Islet precursor cell (in vitro differentiated cells): ENCODE results near the gene GGN.
A peak's percentile ranks its signal among the peaks of the same experiment; 100 is the strongest.
"Not testable (repeated sequence)": the region's sequence is repeated elsewhere in the genome, so short reads cannot be mapped to it uniquely, and the experiment has no call there.

Source experiments
- DNase-seq: peaks from one replicate; pipeline ENCODE4 v3.0.0-alpha.2; 2018

Gene GGN

DNA sequence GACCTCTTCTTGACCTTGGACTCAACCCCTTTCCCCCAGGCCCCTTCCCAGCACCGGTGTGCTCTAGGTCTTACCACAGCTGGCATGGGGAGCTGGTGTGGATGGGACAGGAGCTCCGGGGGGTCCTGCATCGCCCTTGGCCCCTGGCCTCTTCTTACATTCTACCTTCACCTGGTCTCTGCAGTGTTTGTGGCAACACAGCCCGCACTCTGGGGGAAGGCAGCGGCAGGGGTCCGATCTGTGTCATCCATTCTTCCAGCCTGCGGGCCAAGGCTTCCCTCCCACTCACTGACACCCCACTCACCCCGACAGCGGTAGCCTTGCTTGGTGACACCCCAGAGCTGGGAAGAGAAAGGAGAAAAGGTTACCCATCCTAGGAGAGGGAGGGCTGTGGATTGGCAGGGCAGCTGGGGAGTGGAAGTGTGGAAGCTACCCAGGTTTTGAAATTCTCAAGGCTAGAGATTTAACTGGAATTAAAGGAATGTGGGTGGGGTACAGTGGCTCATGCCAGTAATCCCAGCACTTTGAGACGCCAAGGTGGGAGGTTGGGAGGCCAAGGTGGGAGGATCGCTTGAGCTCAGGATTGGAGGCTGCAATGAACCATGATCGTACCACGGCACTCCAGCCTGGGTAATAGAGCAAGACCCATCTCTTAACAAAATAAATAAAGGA is 23.3 kb upstream of the GGN start:
- no peak for DNase-seq

DNA sequence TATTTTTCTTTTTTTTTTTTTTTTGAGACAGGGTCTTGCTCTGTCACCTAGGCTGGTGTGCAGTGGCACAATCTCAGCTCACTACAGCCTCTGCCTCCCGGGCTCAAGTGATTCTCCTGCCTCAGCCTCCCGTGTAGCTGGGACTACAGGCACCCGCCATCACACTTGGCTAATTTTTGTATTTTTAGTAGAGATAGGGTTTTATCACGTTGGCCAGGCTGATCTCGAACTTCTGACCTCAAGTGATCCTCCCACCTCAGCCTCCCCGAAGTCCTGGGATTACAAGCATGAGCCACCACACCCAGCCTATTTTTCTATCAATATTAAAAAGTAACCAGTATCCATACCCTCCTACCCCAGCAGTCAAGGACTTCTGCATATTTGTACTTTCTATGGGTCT is 22.6 kb upstream of the GGN start:
- DNase-seq, result not testable (repeated sequence)

DNA sequence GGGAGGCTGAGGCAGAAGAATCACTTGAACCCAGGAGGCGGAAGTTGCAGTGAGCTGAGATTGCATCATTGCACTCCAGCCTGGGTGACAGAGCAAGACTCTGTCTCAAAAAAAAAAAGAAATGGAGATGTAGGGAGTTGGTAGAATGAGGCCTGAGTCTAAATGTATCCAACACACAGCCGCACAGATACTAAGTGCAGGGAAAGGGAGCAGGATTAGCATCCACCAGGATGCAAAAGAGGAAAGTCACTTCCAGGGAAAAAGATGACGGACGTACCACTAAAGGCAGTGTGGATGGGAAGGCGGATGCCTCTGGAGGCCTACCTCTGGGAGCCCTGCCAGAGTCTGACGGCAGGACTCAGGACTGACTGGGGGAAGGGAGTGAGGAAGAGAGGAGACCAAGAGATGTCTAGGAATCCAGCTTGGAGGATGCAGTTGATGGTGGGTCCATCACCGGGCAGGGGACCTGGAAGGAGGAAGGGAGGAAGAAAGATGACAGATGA is 21.8 kb upstream of the GGN start:
- no peak for DNase-seq

DNA sequence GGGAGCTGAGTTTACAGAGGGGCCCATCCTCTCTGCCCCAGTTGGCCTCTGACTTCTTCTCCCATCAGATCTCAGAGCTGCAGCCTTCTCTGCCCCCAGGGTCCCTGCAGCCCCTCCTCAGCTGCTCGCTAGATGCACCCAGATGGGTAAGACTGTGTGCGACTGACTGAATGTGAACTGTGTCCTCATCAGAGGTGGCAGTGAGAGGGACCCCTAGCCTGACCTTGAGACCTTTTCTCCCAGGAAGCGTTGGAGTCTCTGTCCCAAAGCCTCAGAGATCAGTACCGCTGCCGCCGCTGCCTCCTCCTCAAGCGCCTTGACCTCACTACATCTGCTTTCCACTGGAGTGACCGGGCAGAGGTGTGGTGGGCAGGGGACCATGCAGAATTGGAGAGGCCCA is 17.4 kb upstream of the GGN start:
- no peak for DNase-seq

DNA sequence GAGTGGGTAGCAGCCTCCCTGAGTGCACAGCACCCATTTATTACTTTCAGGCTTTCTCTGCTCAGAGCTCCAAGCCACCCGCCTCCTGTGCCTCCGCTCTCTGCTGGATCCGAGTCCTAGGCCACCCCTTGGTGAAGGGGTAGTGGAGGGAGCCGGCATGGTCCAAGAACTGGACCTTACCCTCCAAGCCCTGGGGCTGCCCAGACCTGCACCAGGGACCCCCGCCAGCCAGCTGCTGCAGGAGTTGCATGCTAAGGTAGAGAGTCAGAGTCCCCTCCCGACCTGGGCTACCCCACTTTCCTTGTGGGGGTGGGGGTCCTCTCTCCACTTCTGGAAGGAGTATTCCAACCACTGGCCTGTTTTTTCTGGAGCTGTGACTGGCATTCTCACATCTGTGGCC is 17.0 kb upstream of the GGN start:
- no peak for DNase-seq

DNA sequence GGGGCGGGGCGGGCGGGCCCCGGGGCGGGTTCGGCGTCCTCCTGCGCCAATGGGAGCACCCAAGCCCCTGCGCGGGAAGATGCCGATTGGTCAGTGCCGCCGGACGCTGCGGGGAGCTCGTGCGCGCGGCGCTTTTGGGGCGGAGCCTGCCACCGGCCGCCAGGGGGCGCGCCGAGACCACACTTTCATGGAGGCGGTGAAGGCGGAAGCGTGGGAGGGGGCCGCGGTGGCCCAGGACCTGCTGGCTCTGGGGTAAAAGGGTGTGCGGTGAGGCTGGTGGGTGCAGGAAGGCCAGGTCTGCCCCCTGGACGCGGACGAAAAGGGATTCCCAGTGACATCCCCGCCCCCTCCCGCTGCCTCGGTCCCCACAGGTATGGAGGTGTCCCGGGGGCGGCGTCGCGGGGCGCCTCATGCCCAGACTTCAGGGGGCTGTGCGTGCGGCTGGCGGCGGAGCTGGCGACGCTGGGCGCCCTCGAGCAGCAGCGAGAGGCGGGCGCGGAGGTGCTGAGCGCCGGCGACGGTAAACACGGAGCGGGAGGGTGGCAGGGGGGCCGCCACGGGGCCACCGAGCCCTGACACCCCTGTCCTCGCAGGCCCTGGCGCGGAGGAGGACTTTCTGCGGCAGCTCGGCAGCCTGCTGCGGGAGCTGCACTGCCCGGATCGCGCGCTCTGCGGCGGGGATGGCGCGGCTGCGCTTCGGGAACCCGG is 15.3 kb upstream of the GGN start, which contains the start of gene FAM98C:
Gene FAM98C (plus strand): TSS at position 127 of the 708 bp plus-strand sequence. CDS start 61 bp downstream, at position 188.
- DNase-seq, result peak; percentile 99

DNA sequence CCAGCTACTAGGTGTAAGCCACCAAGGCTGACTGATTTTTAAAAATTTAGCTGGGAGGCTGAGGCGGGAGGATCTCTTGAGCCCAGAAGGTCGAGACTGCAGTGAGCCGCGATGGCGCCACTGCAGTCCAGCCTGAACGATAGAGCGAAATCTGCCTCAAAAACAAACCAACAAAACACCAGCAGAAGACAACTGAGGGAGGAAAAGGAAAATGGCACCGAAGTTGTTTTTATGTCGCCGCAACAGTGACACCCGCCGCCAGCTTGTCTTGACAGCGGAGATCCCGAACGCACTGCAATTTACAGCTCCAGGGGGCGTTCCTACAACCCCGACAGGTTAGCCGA is 14.8 kb upstream of the GGN start:
- no peak for DNase-seq

DNA sequence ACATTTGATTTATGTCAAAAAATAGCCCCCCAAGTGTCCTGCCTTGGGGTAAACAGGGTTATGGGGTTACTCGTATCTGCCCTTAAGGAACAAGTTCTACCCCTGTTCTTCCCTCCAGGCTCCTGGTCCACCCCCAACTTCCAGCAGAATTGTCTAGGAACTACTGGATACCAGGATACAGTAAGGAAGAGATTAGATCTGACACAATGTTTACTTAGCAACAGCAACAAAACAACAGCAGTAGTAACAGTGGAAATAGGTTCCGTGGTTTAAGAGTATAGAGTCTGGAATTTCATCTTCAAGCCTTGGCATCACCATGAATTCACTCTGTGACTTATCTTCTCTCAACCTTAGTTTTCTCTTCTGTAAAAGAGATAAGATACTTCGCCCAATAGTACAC is 13.3 kb upstream of the GGN start:
- peak; percentile 50 for DNase-seq

DNA sequence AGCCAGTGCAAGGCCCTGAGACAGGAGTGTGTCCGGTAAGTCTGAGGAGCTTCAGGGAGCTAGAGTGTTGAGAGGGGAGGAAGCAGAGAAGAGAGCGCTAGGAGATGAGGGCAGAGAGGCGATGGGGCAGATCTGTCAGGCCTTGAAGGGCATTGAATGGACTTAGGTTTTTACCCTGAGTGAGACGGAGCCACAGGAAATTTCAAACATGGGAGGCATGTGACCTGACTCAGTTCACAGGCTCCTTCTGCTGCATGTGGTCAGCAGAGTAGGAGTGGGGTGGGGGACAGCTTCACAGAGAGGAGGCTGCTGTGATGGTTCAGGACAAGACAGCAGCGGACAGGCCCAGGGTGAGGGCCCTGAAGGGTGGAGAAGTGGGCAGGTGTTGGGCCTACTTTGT is 12.5 kb upstream of the GGN start:
- DNase-seq, result no peak

DNA sequence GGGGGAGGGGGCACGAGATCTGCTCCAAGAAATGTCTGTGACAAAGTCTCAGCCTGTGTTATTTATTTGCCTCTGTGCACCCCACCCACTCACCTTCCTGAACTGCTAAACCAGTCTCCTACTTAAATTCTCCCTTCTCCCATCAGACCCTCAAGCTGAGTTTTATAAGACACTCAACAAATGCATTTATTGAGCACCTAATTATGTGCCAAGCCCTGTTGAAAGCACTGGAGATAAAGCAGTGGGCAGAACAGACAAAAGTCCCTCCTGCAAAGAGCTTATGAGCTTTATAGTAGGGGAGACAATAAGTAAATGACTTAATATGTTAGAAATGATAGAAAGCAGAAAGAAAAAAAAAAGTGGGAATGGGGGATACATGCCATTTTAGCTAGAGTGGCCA is 11.7 kb upstream of the GGN start:
- DNase-seq, result no peak

DNA sequence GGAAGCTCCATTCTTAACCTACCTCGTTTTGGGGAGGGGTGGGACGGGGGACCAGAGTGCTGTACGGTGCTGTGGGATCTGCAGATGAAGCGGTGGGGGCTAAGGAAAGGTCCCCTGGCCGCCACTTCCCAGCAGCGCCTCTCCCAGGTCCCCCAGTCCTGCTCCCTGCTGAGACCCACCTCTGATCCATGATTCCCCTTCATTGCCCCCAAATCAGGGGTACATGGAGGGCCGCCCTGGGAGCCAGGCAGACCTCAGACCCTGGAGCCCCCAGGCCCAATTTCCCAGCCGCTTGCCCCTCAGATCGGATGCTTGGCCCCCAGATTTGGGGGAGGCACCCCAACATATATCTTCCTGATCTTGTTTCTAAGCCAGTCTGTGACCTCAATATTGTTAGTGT is 11.2 kb upstream of the GGN start:
- DNase-seq, result no peak

DNA sequence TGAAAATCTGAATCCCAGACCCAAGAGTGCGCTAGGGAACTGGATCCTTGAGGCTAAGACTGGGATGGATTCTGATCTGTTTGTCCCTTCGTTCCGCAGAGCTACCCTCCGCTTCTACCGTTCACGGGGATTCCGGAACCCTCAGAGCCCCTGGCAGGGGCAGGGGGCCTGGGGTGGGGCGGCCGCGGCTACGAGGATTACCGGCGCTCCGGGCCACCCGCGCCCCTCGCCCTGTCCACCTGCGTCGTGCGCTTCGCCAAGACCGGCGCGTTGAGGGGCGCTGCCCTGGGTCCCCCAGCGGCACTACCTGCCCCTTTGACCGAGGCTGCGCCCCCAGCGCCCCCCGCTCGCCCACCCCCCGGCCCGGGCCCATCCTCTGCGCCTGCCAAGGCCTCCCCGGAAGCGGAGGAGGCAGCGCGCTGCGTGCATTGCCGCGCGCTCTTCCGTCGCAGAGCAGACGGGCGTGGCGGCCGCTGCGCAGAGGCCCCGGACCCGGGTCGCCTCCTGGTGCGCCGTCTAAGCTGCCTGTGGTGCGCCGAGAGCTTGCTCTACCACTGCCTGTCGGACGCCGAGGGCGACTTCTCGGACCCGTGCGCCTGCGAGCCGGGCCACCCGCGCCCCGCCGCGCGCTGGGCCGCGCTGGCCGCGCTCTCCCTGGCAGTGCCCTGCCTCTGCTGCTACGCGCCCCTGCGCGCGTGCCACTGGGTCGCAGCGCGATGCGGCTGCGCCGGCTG is 7.7 kb upstream of the GGN start:
- no peak for DNase-seq

DNA sequence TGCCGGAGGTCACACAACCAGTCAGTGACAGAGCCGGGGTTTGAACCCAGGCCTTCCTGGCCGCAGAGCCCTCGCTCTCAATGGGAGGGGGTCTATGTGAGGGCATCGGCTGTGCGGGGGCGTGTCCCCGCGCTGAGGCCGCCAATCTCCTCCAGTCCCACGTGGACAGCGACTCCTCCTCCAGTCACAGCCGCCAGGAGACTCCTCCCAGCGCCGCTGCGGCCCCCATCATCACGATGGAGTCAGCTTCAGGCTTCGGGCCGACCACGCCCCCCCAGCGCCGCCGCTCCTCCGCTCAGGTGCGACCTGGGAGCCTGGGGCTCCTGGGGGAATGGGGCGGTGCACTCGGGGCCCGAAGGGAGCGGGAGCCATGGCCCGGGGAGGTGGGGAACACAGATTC is 6.7 kb upstream of the GGN start:
- peak; percentile 88 for DNase-seq

DNA sequence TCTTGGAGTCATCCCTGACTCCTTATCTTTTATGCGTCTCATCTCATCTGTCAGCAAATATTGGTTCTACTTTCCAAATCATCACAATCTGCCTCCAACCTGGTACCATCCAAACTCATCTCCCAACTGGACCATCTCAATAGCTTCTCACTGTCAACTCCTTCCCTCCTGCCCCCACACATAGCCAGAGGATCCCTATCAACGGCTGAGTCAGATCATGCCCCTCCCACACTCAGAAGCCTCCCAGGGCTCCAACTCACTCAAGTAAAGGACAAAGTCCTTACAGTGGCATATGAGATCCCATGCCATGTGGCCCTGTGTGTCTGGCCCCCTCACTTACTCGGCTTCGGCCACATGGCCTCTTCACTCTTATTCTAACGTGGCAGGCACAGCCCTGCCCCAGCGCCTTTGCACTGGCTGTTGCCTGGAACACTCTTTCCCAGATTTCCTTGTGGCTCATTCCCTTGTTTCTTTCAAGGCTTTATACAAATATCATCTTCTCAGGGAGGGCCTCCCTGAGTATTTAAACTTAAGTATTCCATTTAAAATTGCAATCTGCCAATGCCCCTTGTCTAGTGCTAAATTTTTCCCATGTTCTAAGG is 5.0 kb upstream of the GGN start:
- DNase-seq, result no peak

DNA sequence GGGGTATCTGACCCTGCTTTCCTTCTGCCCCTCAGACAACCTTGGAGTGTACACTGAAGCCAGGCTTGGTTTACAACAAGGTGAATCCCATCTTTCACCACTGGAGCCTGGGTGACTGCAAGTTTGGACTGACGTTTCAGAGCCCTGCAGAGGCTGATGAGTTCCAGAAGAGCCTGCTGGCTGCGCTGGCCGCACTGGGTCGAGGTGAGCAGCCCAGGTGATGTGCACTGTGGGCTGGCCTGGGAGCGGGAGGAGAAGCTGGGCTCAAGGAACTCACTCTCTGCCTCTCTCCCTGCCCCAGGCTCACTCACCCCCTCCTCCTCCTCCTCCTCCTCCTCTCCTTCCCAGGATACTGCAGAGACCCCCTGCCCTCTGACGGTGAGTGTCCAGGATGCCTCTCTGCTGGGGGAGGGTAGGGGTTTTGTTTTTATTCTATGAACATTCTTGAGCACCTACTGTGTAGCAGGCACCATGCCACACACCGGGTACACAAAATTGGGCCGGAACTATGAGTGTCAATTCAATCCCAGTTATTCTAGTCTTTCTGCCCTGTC is 4.2 kb upstream of the GGN start:
- no peak for DNase-seq

DNA sequence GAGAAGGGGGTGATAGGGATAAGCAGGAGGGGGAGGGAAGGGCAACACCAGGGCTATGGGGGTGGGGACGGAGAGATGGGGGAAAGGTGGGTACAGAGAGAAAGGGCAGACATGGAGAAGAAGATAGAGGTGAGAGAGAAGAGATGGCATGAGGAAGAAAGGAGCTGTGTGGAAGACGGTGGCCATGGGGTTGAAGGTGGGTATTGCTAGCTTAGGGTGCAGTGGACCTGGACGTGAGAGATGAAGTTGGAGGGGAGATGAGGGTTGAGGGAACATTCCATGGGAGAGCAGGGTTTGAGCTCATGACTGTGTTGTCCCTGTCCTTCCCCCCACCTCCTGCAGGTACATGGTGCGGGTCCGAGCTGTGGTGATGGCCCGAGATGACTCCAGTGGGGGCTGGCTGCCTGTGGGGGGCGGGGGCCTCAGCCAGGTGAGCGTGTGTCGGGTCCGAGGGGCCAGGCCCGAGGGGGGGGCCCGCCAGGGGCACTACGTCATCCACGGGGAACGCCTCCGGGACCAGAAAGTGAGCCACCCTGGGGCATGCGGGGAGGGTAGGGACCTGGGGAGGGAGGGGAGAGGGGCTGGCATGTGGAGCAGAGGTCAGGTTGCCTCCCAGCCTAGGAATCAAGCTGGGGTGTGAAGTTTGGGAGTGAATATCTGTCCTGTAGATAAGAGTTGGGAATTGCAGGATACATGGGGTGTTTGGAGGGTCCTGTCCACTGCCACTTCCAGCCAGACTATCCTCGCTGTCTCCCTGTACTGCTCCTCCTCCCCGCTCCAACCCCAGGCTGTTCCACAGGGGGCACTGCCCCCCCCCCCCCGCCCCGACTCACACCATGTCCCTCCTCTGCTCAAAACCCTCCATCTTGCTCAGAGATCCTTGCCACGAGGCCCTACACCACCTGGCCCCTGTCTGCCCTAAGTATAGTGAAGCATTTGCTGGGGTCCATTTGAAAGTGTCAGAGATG is 2.4 kb upstream of the GGN start:
- no peak for DNase-seq

DNA sequence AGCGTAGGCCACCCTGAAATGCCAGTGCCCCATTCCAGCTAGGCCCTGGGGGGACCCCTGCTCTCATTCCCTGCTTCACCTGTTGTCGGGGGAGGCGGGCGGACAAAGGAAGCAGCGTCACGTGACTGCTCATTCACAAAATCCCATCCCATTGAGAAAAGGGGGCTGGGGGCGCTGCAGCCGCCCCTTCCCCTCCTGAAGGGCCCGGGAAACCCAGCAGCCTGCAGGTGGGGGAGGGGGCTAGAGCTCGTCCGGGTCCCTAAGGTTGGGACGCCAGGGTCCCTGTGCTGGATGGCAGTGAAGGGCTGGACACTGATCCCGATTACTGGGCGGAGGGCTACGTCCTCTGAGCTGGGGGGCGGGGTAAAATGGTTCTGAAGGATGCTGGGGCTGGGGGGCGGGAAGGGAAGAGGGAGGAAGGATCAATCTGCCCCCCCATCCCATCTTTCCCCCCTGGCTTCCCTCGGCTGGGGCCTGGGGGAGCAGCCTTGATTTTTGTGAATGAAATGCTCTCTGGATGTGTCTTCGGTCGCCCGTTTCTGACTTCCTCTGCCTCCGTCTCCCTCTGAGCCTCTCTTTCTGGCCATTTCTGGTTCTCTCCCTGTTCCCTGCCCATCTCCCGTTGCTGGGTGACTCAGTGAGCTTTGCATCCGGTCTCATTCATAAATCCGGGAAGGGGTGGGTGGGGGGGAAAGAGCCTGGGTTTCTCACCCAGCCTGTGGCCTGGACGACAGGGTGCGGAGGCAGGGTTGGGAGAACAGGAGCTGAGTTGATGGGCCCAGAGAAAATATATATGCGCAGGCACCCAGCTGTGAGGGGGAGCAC is 1.5 kb upstream of the GGN start:
- peak; percentile 77 for DNase-seq

DNA sequence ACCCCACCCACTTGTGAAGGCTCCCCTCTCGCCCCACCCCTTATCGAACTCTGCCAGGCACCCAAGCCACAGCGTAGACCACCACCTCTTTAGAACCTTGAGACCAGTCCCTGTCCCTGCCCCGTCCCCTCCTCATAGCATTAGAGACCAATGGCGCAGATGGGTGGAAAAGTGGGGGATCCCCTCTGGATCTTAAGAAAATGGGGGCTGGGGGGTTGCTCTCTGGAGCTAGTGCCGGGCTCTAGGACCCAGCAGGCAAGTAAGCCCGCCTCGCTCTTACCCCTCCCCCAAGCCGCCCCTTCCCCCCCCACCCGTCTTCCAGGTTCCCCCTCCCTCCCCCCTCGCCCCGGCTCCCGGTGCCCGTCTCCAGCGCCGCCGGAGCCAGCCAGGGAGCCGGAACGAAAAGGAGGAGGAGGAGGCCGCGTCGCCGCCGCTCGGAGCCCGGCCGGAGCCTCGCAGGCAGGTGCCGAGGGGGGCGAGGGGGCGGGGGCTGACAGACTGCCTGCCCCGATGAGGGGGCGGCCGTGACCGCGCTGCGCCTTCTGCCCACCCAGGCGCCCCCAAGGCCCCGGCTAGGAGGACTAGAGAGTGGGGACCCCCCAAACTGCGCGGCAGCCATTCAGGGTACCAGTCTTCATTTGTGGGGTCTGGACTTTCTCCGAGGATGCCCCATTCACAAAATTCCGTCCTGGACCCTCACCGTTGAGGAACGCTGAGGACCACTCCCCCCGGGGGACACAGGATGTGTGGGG is 691 bp upstream of the GGN start, which contains the start of gene SPRED3:
Gene SPRED3 (plus strand): TSS at position 349 of the 752 bp plus-strand sequence. CDS start 1,606 bp downstream, outside the sequence.
- peak; percentile 83 for DNase-seq

DNA sequence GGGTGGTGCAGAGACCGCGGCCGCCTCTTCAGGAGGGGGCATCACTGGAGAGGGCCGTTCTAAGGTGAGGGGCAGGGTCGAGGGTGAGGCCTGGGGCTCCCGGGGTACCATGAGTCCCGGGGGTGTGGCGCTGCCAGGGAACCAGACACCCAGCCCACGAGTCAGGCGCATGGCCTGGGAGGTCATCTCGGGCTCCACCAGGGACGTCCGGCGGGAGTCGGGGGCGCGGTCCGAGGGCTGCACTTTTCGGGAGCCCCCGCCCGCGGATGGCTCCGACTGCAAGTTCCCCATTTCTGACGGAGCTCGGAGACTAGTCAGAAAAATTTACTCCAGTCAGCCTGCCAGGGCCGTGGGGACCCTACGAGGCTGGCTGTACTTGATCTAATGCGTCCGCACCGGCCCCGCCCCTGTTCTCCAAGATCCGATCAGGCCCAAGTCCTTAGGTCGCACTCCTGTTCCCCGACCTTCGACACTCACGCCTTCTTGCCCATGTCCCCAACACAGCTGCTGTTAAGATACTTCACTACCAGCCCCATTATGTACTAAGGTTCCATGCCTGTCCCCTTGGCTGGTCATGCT is 774 bp downstream of the GGN start:
- DNase-seq, result no peak
